Neural progenitor cell (in vitro differentiated cells): ENCODE results near the gene WDHD1. TPM values are rescaled to one million over a fixed set of nuclear protein-coding genes. Genes with fewer than 3 reads are reported as not detected.

Source experiments
- DNase-seq: peaks from one replicate; pipeline ENCODE4 v3.0.0-alpha.2; 2016; ENCODE audit warnings: low spot score
- H2AFZ ChIP-seq: fragments of 200-600 bp; sonication (generic); replicated peaks from 2 replicates; pipeline ENCODE4 v1.6.1; 2016; ENCODE audit warnings: antibody characterized with exemption
- H3F3A ChIP-seq: fragments of 200-600 bp; sonication (generic); 2 replicates; pipeline ENCODE4 v1.6.1; 2016; ENCODE audit warnings: antibody characterized with exemption, low read depth
- H3K27ac ChIP-seq: fragments of 200-600 bp; sonication (generic); 2 replicates; pipeline ENCODE4 v1.5.1; 2016; ENCODE audit warnings: mild to moderate bottlenecking
- H3K27me3 ChIP-seq: fragments of 200-600 bp; sonication (generic); 2 replicates; pipeline ENCODE4 v1.6.1; 2016; ENCODE audit warnings: mild to moderate bottlenecking, moderate library complexity
- H3K36me3 ChIP-seq: fragments of 200-600 bp; sonication (generic); 2 replicates; pipeline ENCODE4 v1.5.1; 2016
- H3K4me1 ChIP-seq: fragments of 200-600 bp; sonication (generic); 2 replicates; pipeline ENCODE4 v1.6.1; 2016; ENCODE audit warnings: mixed run types
- H3K4me2 ChIP-seq: fragments of 200-600 bp; sonication (generic); 2 replicates; pipeline ENCODE4 v1.6.1; 2016
- H3K4me3 ChIP-seq: fragments of 200-600 bp; sonication (generic); 2 replicates; pipeline ENCODE4 v1.5.1; 2016
- H3K79me2 ChIP-seq: fragments of 200-600 bp; sonication (generic); 2 replicates; pipeline ENCODE4 v1.6.1; 2016; ENCODE audit warnings: low read depth
- H3K9ac ChIP-seq: fragments of 200-600 bp; sonication (generic); 2 replicates; pipeline ENCODE4 v1.6.1; 2016
- H3K9me3 ChIP-seq: fragments of 200-600 bp; sonication (generic); 2 replicates; pipeline ENCODE4 v1.5.1; 2016; ENCODE audit warnings: low read depth
- H4K20me1 ChIP-seq: fragments of 200-600 bp; sonication (generic); 2 replicates; pipeline ENCODE4 v1.6.1; 2016; ENCODE audit warnings: low read depth
- H3K27ac Mint-ChIP-seq: 3 replicates; pipeline ENCODE4 v1.8.0; 2021; ENCODE audit warnings: mixed read lengths
- H3K27me3 Mint-ChIP-seq: 2 replicates; pipeline ENCODE4 v1.8.0; 2022; ENCODE audit warnings: low read depth, mild to moderate bottlenecking, inconsistent platforms, moderate library complexity, mixed read lengths; ENCODE audit not compliant: insufficient read depth
- H3K36me3 Mint-ChIP-seq: 3 replicates; pipeline ENCODE4 v1.8.0; 2021; ENCODE audit warnings: mixed read lengths
- H3K4me1 Mint-ChIP-seq: 3 replicates; pipeline ENCODE4 v1.8.0; 2021; ENCODE audit warnings: mixed read lengths
- H3K4me3 Mint-ChIP-seq: 3 replicates; pipeline ENCODE4 v1.8.0; 2021; ENCODE audit warnings: mild to moderate bottlenecking, moderate library complexity, mixed read lengths
- H3K9me3 Mint-ChIP-seq: 3 replicates; pipeline ENCODE4 v1.8.0; 2020; ENCODE audit warnings: mixed read lengths
- CTCF ChIP-seq: fragments of 200-600 bp; sonication (generic); IDR thresholded peaks from 2 replicates; pipeline ENCODE4 v1.5.1; 2017; ENCODE audit warnings: antibody characterized with exemption, mild to moderate bottlenecking
- EZH2 ChIP-seq: fragments of 200-600 bp; sonication (generic); IDR thresholded peaks from 2 replicates; pipeline ENCODE4 v1.6.1; 2017; ENCODE audit warnings: antibody characterized with exemption, mild to moderate bottlenecking, moderate library complexity
- EZH2phosphoT487 ChIP-seq: fragments of 200-600 bp; sonication (generic); IDR thresholded peaks from 2 replicates; pipeline ENCODE4 v1.6.1; 2017; ENCODE audit warnings: antibody characterized with exemption
- total RNA-seq: library from RNA; depleted of rRNA; stranded (reverse); fragments of >200 nt; gene quantifications from 2 replicates; pipeline ENCODE4 v1.2.3, GENCODE V29; 2015; ENCODE audit warnings: low replicate concordance

The WDHD1 gene
- total RNA-seq, 1 donor from 2014 or later: 82.0 TPM

DNA sequence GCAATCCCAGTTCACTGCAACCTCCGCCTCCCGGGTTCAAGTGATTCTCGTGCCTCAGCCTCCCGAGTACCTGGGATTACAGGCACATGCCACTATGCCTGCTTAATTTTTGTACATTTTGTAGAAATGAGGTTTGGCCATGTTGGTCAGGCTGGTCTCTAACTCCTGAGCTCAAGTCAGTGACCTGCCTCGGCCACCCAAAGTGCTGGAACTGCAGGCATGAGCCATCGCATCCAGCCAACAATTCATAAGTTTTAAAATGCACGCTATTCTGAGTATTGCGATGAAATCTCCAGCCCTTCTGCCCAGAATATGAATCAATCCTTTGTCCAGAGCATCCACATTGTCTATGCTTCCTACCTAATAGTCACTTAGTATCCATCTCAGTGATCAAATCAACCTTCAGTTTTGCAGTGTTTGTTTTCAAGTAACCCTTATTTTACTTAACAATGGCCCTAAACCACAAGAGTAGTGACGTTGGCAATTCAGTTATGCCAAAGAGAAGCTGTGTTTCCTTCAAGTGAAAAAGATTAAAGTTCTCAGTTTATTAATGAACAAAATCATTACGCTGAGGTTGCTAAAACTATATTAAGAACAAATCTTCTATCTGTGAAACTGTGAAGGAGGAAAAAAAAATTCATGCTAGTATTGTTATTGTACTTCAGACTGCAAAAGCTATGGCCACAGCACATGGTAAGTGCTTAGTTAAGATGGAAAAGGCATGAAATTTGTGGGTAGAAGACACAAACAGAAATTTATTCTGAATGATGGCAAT, 135.2 kb downstream of the WDHD1 start:
- no peaks in the 10 kb centered on the region for H3K79me2 ChIP-seq
- DNase-seq: no peak
- no peak overlapping the region for H3K4me3 ChIP-seq
- no peaks in the 10 kb centered on the region for H3K9me3 ChIP-seq
- no peaks in the 10 kb centered on the region for H3F3A ChIP-seq
- no peaks in the 10 kb centered on the region for H3K9me3 Mint-ChIP-seq
- no peaks in the 10 kb centered on the region for H3K27me3 ChIP-seq
- H3K36me3 Mint-ChIP-seq: no peaks in the 10 kb centered on the region
- H3K36me3 ChIP-seq: no peaks in the 10 kb centered on the region
- no peak overlapping the region for H3K27ac ChIP-seq
- H3K27me3 Mint-ChIP-seq: peaks cover 6% of the 10 kb centered on the region
- TF ChIP-seq EZH2 (no peak), EZH2phosphoT487 (no peak), CTCF (no peak)
- H4K20me1 ChIP-seq: no peaks in the 10 kb centered on the region
- no peak overlapping the region for H3K4me2 ChIP-seq
- H3K27ac Mint-ChIP-seq: no peak overlapping the region
- no peak overlapping the region for H3K9ac ChIP-seq
- H2AFZ ChIP-seq: no peak overlapping the region
- peaks cover 10% of the 10 kb centered on the region for H3K4me1 Mint-ChIP-seq
- H3K4me3 Mint-ChIP-seq: no peak overlapping the region
- H3K4me1 ChIP-seq: no peaks in the 10 kb centered on the region

- H3K27ac Mint-ChIP-seq: no peak overlapping the region
- H3K4me3 Mint-ChIP-seq: no peak overlapping the region
- H3K4me3 ChIP-seq: no peak overlapping the region
- H3K79me2 ChIP-seq: no peaks in the 10 kb centered on the region
- H4K20me1 ChIP-seq: no peaks in the 10 kb centered on the region
- no peaks in the 10 kb centered on the region for H3K9me3 Mint-ChIP-seq
- H3K4me2 ChIP-seq: no peak overlapping the region
- H3K27ac ChIP-seq: no peak overlapping the region
- no peaks in the 10 kb centered on the region for H3F3A ChIP-seq
- no peaks in the 10 kb centered on the region for H3K4me1 ChIP-seq
- H3K27me3 ChIP-seq: no peaks in the 10 kb centered on the region
- no peak overlapping the region for H2AFZ ChIP-seq
- H3K36me3 Mint-ChIP-seq: no peaks in the 10 kb centered on the region
- no peak for TF ChIP-seq EZH2phosphoT487
- TF ChIP-seq CTCF: no peak
- TF ChIP-seq EZH2: no peak
- no peak overlapping the region for H3K9ac ChIP-seq
- DNase-seq: no peak
- H3K27me3 Mint-ChIP-seq: peaks cover 6% of the 10 kb centered on the region
- peaks cover 12% of the 10 kb centered on the region for H3K4me1 Mint-ChIP-seq
- no peaks in the 10 kb centered on the region for H3K36me3 ChIP-seq
- no peaks in the 10 kb centered on the region for H3K9me3 ChIP-seq
Observed at GRCh38 chr14:54890788-54891187, 136.1 kb downstream of the WDHD1 start.

- Histone ChIP-seq H3K9me3 (no peaks in the 10 kb centered on the region), H3K4me3 (no peak overlapping the region), H3K36me3 (no peaks in the 10 kb centered on the region), H3K79me2 (no peaks in the 10 kb centered on the region), H3F3A (no peaks in the 10 kb centered on the region), H2AFZ (no peak overlapping the region), H3K4me2 (no peak overlapping the region), H3K27ac (no peak overlapping the region), H3K9ac (no peak overlapping the region), H3K27me3 (no peaks in the 10 kb centered on the region), H3K4me1 (no peaks in the 10 kb centered on the region), H4K20me1 (no peaks in the 10 kb centered on the region)
- no peak for TF ChIP-seq EZH2
- no peak for TF ChIP-seq EZH2phosphoT487
- no peak for TF ChIP-seq CTCF
- no peak for DNase-seq
- peaks cover 12% of the 10 kb centered on the region for H3K4me1 Mint-ChIP-seq
- no peaks in the 10 kb centered on the region for H3K9me3 Mint-ChIP-seq
- H3K4me3 Mint-ChIP-seq: no peak overlapping the region
- no peak overlapping the region for H3K27ac Mint-ChIP-seq
- no peaks in the 10 kb centered on the region for H3K36me3 Mint-ChIP-seq
- H3K27me3 Mint-ChIP-seq: peaks cover 4% of the 10 kb centered on the region
Observed at GRCh38 chr14:54889919-54890318, 137.0 kb downstream of the WDHD1 start.

Other genes starting within 250 kb of the WDHD1 start
- gene GCH1, start 124.3 kb downstream of the WDHD1 start, total RNA-seq: 6.4 and 9.0 TPM in 2 replicates
- 19.9 and 32.6 TPM in 2 replicates for gene SOCS4, start 137 bp upstream of the WDHD1 start, total RNA-seq
- gene MAPK1IP1L, start 24.5 kb upstream of the WDHD1 start, total RNA-seq: 72.6 and 125 TPM in 2 replicates
- gene LGALS3, start 102.2 kb upstream of the WDHD1 start, total RNA-seq: 0.99 TPM in 1 of 2 replicates, not detected in the other
- 191 and 313 TPM in 2 replicates for gene DLGAP5, start 164.5 kb upstream of the WDHD1 start, total RNA-seq
- 23.2 and 23.7 TPM in 2 replicates for gene FBXO34, start 244.3 kb upstream of the WDHD1 start, total RNA-seq